GM19372 (cell line): ENCODE results near the gene RAMP3.
"Not testable (repeated sequence)": the region's sequence is repeated elsewhere in the genome, so short reads cannot be mapped to it uniquely, and the experiment has no call there.

Source experiments
- ATAC-seq: cut with Tn5 transposase; IDR thresholded peaks from one replicate; pipeline ENCODE4 v1.9.1; 2021; ENCODE audit warnings: mild to moderate bottlenecking, low read depth, moderate library complexity; ENCODE audit not compliant: unreplicated experiment

Gene RAMP3

DNA sequence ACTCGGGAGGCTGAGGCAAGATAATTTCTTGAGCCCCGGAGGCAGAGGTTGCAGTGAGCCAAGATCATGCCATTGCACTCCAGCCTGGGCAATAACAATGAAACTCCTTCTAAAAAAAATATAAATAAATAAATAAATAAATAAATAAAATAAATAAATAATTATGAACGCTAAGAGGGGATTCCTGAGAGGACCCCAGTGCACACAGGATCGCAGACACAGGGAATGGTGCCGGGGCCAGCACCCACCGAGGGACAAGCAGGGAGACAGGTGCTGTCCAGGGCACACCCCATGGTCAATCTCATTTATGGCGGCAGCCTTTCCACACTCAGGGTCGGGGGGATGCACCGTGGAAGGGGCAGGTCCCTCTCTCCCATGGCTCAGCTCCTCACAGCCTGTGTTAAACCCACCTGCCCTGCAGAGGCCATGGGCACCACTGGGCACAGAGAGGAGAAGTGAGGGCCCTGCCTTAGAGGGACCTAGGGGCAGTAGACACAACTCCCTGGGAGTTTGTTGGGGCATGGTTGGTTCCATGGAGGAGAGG is 2.2 kb upstream of the RAMP3 start:
- ATAC-seq = no peak

DNA sequence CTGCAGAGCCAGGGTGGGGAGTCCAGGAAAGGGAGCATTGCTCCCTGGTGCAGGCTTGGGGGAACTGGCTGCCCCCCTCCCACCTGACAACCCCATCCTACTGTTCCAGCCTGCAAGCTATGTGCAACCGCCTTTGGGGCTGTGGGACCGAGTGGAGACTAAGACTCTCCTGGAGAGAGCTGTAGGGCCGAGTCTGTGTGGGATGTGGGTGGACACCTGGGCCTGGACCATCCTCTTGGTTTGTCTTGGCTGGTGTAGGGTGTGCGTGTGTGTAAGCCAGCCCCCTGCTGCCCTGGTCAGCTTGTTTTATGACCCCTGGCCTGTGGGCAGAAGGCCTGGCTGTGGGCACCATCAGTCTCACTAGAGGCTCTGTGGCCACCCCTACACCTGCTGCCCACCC is 1.6 kb upstream of the RAMP3 start:
- ATAC-seq = no peak

DNA sequence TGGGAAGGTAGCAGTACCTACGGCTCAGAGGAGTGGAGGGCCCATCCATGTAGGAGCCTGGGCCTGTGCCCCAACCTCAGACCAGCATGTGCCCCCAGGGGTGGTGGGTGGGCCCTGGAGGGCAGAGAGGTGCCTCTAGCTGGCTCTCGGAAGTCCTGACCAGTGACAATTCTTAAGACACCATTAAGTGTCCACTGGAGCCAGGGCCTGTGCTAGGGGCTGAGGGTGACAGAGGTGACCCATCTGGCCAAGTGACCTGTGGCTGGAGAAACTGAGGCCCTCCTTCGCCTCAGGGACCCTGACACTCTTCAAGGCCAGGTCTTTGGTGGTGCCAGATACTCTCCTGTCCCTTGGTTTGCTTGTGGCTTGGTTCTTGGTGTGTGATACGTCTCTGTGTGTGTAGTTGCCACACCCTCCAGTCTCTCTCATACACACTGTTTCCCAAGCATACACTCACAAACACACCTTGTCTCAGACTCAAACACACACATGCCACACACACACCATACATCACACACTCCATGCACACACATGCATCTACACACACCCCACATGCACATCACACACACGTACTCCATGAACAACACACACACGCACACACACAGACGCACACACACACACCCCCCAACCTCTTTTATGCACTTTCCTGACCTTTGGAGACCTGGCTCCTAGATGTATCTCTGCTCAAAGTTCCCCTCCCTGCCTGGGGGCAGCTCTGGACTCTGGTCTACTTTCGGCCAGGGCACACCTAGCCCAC is 897 bp upstream of the RAMP3 start:
- ATAC-seq = no peak

DNA sequence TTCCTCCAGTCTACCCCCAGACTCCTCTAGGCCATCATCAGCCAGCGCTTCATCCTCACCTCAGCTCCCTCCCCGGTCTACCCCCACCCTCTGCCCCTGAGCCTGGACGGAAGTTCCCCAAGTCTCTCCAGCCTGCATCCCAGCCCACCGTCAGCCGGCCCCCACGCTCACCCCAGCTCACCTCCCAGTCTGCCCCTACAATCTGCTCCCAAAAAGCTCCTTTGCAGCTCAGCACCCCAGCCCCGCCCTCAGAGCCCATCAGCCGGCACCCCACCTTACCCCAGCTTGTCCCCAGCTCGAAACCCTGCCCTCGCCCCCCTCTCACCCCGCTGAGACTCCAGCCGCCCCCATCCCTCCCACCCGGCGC is 322 bp upstream of the RAMP3 start:
- ATAC-seq = no peak

DNA sequence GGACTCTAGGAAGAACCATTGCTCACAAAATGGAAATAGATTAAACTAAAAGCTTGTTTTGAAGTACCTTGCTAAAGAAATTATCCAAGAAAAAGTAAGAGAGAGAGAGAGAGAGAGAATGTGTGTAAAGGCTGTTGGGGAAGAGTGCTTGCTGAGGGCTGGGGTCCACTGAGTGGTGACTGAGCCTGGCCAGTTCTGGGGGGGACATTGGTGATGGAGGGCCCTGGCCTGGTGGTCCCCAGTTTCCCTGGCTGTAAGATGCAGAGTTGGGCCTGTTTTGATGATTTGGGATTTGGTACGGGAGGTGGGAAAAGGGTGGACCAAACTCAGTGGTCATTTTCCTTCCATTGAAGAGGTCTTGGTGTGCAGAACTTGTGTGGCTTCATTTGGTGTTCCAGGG is 880 bp downstream of the RAMP3 start:
- no peak for ATAC-seq

DNA sequence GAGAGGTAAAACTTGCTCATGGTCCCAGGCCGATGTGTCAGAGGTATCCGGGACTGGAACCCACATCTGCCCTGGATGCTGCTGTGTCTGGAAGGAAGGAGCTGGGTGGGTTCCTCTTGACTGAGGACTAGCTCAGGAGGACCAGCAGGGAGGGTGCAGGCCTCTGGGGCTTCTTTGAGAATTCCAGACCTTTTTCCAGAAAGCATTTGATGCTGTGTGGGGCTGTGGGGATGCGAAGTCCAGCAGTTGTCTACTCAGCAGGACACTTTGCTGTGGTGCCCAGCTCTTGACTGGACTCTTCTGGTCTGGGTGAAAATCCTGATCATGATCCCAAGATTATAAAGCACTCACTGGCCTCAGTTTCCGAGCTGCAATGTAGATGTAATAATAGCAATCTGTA is 1.7 kb downstream of the RAMP3 start:
- no peak for ATAC-seq

DNA sequence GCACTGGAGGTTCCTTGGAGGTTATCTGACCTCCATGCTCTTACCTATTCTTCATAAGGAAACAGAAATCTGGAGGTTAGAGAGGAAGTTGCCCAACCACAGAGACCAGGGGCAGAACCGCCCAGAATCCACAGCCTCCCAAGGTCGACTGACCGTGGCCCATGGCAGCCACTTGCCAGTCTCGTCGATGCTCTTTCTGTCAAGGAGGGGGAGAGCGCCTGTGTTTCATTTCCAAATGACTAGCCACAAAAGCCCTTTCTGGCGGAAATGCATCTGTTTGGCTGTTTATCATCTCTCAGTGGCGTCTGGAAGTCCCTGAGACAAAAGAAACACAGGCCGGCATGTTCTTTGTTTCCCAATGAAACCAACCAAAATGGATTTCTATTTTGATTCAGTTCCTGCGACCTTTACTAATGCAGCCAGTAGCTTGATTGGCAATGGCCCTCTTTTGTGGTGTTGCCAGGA is 2.9 kb downstream of the RAMP3 start:
- ATAC-seq = no peak

DNA sequence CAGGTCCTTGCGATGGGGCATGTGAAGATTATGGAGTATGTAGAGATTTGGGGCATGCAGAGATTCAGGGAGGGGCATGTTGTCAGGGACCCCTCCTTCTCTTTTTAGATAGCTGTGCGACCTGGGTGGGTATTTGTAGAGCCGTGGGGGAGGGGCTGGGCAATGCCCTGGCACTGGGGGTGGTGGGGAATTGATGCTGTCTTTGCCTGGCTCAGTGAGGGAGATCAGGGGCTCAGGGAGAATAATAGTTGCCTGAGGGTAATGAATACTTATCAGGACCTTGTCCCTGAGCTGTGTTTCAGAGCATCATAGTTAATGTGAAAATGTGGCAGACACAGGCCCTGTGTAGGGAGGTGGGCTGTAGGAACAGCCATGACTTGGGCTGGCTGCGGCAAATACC is 3.5 kb downstream of the RAMP3 start:
- no peak for ATAC-seq

DNA sequence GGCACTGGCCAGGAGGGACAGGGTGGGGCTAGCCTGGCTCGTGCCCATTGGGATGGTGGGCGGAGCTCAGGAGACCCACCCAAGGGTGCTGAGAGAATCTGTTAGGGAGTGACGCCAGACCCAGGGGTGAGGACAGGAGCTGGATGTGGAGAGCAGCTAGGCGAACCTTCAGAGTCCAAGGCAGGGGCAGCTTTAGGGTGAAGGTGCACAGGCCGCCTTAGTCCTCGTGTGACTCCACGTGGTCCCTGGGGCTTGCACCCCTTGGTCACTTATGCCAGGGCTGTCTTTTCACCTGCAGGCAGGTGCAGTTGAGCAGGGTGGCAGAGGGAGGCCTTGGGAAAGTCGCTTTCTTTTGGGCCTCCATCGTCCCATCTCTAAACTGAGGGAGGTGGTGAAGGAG is 4.3 kb downstream of the RAMP3 start:
- ATAC-seq = no peak

DNA sequence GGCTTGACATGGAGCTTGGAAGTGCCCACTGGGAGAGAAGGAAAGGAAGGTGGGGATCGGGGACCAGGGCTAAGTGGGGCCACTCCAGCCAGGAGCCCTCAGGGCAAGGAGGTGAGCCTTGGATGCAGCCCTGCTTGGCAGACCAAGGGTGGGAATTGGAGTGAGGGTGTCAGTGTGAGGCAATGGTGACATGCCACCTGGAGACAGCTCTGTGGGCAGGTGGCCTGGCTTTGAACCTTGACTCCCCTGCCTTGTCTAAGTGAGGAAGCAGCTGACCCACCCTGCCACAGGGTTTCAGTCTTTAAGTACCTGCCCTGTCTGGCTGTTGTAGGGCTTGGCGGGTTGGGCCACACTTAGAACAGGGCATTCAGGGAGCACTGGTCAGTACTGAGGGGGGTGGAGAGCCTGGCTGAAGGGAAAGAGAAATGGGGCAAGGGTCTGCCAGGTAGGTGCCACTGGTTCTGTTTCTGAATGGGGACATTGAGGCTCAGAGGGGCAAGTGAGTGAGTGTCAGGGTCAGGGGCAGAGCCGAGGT is 4.8 kb downstream of the RAMP3 start:
- no peak for ATAC-seq

DNA sequence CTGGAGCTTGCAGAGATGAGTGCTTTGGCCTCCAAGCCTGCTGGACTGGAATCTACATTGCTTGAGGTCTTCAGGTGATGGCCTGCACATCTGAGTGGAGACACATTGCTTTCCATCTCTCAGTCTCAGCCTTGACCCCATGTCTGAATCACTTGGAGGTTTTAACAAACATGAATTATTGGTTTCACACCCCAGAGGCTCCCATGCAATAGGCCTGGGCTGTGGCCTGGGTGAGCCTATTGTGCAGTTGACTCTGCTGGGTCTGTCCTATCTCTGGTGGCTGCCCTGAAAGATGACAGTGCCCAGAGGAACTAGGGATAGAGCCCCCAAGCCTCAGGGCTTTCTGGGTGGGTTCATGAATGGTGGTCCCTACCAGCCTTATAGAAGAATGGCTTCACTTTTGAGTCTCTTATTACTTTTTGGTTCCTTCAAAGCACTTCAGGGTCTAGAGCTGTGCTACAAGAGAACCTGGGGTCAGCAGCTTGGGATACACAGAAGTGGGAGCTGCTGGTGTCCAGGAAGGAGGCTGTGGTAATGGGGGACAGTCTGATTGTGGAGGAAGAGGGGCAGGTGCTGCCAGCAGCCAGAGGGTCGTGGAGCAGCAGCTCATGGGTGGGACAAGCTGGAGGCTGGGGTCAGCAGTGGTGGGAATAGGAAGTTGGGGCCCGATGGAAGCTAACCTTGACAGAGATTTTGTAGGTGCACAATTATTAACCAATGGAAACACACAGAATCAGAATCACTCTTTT is 5.5 kb downstream of the RAMP3 start:
- ATAC-seq = no peak

DNA sequence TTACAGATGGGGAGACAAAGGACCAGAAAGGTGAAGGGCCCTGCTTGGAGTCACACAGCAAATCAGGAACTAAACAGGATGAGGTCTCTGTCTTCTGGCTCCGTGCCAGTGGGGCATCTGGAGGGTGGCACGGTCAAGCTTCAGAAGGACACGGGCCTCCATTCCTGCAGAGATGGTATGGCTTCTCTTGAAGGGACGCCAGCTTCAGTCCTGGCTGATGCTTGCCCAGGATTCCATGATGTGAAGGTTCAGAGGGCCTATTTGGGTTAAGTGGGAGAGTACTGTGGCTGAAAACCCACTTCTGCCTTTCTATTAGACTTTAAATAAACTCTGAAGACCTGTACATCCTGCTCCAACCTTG is 6.1 kb downstream of the RAMP3 start:
- ATAC-seq = no peak

DNA sequence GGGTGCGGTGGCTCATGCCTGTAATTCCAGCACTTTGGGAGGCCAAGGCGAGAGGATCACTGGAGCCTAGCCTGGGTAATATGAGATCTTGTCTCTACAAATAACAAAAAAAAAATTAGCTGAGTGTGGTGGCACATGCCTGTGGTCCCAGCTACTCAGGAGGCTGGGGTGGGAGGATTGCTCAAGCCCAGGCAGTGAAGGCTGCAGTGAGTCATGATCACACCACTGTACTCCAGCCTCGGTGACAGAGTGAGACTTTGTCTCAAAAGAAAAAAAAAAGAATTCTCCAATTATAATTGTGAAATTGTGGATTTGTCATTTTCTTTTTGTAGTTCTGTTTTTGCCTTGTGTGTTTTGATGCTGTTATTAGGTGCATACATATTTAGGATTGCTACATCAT is 6.7 kb downstream of the RAMP3 start:
- ATAC-seq = not testable (repeated sequence)

DNA sequence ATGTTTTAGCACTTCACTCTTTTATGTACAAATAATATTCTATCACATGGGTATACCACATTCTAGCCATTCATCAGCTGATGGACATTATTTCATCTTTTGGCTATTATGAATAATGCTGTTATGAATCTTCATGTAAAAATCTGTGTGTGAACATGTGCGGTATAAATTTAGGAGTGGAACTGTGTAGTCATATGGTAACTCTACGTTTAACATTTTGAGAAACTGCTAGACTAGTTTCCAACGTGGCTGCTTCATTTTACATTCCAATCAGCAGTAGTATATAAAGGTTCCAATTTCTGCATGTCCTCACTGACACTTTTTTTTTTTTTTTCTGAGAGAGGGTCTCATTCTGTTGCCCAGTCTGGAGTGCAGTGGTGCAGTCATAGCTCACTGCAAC is 8.3 kb downstream of the RAMP3 start:
- no peak for ATAC-seq

DNA sequence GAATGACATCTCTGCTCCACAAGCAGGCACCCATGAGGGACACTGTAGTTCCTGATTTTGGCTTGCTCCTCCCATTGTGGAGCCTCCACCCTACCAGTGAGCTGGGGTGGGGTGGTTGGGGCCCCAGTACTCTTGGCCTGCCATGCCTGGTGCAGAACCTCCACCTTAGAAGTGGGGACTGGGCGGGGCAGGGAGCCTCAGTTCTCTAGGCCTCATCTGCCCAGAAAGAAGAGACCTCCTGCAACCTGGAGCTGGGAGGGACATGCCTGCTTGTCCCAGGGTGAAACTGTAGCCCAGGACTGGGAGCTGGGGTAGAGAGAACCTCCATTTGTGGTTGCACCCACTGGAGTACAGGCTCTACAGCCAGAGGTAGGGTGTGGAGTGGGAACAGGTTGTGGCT is 14.4 kb downstream of the RAMP3 start:
- no peak for ATAC-seq

DNA sequence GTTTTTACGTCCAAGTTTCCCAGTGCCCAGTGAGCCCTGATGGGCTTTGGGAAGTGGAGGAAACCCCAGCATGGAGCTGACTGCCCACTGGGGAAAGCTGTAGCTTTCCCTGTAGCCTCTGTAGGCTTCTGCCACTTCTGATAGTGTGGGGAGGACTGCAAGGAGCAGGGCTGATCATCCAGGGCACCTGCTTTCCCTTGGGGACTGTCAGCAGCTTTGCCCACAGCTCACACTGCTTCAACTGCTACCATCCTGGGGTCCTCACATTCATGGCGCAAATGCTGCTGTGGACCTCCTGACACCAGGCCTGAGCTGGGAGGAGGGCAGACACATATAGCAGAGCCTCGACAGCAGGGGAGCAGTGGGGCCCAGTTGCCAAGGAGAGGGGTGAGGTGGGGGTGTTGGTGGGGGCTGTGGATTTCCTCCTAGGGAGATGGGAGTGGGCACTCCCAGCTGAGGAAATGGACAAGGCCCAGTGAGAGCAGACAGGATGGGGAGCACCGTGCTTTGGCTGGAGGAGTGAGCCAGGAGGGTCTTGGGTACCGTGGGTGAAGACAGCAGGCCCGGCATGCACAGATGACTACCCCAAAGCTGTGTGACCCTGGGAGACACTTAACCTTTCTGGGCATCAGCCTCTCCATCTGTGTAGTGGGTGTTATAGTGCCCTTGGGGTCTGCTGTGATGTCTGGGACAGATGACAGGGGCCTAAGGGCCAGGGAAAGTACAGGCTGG is 16.2 kb downstream of the RAMP3 start:
- no peak for ATAC-seq

DNA sequence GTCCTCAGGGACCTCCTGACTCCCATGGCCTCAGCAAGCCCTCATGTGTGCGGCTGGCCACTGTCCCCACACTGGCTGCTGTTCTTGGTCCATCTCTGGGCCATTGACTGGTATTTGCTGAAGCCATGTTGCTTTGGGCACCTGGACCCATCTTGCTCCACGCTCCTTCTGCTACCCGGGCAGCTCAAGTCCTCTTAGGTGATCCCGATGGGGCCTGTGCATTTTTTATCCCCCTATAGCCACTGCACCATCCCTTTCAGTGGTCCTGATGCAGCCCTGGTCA is 16.7 kb downstream of the RAMP3 start:
- ATAC-seq = no peak

DNA sequence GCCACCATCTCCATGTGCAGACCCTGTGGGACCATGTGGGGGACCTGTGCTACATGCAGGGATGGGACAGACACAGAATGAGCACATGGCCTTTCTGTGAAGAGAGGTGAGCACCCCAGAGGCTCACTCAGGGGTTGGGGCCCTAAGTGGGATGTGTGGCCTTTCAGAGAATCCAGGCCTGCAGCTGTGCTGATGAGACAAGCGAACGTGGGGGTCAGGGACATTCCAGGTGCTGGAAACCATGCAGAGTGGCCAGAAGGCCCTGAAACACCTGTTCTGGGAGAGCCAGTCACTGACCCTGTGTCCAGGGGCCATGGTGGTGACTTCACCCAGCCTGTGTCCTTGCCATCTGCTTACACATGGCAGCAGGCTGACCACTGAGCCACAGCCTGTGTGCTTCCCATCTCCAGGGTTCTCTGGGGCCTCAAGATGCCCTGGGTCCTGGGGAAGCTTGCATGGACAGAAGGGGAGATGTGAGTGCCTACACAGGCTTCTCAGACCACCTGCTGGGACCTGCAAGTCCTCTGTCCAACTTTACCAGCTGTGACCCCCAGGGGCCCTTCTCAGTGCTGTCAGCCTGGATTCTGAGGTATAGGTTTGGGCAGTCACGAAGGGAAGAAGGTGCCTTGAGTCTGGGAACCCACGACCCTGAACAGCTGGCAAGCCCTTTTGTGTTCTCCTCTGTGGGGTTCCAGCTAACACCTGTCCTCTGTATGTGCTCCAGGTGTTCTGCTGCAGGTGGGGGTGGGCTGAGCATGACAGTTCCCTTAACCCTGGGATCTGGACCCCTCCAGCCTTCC is 17.6 kb downstream of the RAMP3 start:
- ATAC-seq = no peak

DNA sequence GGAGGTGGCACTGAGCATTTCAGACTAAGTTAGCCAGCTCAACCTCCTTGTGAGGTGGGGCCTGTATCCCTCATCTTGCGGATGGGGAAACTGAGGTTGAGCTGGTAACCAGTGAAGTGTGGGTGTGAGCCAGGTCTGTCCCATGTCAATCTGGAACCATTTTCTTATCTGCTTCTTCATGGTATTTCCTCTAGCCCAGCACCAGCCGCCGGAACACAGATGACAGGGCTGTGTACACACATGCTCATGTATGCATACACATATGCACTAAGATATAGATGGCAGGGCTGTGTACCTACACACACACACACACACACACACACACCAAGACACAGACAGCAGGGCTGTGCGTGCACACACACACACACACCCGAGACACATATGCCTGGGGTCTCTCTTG is 18.5 kb downstream of the RAMP3 start:
- no peak for ATAC-seq

DNA sequence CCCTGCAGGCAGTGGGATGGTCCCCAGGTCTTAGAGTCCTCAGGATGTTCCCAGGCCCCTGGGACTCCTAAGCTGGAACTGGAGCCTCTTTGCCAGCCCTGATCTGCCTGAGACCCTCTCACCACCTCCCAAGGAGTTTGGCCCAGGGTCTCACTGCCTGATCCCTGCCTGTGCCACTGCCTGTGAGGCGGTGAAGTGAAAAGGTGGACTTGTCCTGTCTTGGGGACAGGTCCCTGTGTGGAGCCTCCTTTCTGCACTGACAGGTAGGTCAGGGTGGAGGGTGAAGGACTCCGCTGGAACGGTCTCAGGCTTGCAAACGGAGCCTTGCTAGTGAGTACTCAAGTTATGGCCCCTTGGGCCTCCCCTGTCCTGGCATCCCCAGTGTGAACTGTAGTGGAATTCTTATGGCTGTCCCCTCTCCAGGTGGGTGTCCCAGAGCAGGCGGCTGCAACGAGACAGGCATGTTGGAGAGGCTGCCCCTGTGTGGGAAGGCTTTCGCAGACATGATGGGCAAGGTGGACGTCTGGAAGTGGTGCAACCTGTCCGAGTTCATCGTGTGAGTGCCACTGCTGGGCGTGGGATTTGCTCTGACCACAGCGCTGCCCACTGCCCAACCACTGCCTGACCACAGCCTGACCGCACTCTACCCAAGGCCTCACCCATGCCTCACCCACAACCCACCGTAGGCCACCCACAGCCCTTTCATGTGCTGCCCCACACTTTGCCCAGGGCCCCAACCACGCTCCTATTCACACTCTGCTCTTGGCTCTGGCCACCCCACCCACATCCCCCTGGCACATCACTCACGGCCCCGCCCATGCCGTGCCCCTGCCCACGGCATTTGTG is 19.5 kb downstream of the RAMP3 start:
- no peak for ATAC-seq
